Measurements from ENCODE around the gene CLCA1.

The CLCA1 gene

DNA sequence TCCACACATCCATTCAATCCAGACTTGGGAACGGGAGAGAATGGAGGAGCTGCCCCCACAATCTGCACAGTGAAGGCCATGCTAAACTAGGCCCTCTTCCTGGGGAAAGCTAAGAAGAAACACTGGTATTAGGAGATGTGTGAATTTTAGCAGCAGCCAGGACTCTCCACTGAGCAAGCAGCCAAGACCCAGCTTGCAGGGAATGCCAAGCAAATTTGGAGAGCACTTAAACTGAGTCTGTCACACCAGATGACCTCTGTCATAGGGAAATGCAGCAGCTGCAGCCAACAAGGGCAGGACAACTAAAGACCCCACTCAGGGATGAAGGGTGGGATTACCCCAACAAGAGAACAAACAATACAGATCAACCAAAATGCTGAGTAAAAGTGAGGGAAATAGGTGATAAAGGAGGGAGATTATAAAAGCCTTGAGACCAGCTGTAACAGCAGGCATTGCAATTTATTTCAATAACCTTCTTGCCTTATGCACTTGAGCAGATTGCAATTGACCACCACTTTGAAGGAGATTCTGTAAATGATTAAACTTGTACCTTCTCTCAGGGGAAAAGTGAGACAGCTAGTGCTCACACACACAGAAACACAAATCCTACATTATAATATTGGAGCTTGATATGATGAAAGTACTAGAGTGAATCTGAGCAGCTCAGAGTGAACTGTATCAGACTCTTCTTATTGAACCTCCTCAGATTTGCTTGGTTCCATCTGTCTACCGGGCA is 2.5 kb upstream of the CLCA1 start:
- in situ Hi-C loops (cut with MboI; ENCODE audit: low pct_unique_long_range_greater_than_20kb, low sequenced_read_pairs, unreplicated experiment), result no loop called here
- TF ChIP-seq, protein P1, sequence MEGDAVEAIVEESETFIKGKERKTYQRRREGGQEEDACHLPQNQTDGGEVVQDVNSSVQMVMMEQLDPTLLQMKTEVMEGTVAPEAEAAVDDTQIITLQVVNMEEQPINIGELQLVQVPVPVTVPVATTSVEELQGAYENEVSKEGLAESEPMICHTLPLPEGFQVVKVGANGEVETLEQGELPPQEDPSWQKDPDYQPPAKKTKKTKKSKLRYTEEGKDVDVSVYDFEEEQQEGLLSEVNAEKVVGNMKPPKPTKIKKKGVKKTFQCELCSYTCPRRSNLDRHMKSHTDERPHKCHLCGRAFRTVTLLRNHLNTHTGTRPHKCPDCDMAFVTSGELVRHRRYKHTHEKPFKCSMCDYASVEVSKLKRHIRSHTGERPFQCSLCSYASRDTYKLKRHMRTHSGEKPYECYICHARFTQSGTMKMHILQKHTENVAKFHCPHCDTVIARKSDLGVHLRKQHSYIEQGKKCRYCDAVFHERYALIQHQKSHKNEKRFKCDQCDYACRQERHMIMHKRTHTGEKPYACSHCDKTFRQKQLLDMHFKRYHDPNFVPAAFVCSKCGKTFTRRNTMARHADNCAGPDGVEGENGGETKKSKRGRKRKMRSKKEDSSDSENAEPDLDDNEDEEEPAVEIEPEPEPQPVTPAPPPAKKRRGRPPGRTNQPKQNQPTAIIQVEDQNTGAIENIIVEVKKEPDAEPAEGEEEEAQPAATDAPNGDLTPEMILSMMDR (IDR thresholded peaks at IDR 0.05; ENCODE audit: extremely low read depth, insufficient read depth, missing control alignments), result no peak
- DNase-seq (ENCODE audit: low spot score), result no peak

DNA sequence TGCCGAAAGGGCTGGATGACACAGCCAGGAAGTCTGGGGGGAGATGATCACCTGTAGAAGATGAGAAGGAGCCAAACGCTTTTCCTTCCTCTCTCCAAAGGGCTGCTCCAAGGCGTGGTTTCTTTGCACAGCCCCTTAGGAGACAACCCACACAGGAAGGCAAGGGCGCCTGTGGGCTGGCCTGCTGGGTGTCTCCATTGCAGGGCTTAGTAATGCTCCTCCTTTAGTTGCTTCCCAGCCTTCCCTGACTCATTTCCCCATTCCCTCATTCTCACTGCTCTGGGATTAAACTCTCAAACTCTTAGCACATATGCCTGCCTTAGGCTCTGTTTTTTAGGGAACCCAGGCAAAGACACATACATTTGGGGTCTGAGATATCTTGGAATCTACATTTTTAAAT is 1.7 kb upstream of the CLCA1 start:
- in situ Hi-C loops (cut with MboI; ENCODE audit: low pct_unique_long_range_greater_than_20kb, low sequenced_read_pairs, unreplicated experiment), result no loop called here
- TF ChIP-seq, protein P1 (IDR thresholded peaks at IDR 0.05; ENCODE audit: extremely low read depth, insufficient read depth, missing control alignments), result no peak
- DNase-seq (ENCODE audit: low spot score), result no peak

DNA sequence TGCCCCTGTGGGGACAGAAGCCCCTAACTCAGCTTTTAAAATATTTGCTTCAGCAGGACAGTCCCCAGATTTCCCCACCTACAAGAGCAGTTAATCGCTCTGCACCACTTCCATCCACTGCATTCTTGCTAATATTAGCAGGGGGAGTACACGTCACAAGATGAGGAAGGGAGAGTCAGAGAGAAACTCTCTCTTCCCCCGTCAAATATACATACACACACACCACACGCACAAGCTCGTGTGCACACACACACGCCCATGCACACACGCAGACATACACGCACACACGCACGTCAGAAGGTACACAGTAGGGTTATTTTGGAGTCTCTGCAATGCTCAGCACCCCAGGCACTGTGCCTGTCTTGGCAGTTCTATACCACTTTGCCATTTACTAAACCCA is 2.1 kb downstream of the CLCA1 start:
- TF ChIP-seq, protein P1 (IDR thresholded peaks at IDR 0.05; ENCODE audit: extremely low read depth, insufficient read depth, missing control alignments), result no peak
- in situ Hi-C loops (cut with MboI; ENCODE audit: low pct_unique_long_range_greater_than_20kb, low sequenced_read_pairs, unreplicated experiment), result no loop called here
- DNase-seq (ENCODE audit: low spot score), result peak; percentile 31

DNA sequence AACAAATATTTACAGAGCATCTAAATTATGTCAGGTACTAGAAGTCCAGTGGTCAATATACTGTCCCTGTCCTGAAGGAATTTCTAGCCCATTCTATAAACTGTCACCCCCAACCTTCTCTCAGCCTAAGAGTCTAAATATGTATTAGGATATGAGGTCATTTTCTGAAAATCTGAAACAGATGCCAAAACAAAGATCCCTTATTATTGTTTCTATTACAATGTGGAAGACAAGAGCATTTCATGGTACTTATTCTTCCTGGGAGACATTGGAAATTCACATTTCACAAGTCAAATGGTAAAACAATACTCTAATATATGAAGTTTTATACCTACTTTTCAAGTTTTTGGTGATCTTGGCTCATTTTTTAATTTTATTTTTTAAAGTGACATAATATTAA is 2.6 kb downstream of the CLCA1 start:
- no peak for DNase-seq (ENCODE audit: low spot score)
- in situ Hi-C loops (cut with MboI; ENCODE audit: low pct_unique_long_range_greater_than_20kb, low sequenced_read_pairs, unreplicated experiment), result no loop called here
- TF ChIP-seq, protein P1 (IDR thresholded peaks at IDR 0.05; ENCODE audit: extremely low read depth, insufficient read depth, missing control alignments), result no peak

DNA sequence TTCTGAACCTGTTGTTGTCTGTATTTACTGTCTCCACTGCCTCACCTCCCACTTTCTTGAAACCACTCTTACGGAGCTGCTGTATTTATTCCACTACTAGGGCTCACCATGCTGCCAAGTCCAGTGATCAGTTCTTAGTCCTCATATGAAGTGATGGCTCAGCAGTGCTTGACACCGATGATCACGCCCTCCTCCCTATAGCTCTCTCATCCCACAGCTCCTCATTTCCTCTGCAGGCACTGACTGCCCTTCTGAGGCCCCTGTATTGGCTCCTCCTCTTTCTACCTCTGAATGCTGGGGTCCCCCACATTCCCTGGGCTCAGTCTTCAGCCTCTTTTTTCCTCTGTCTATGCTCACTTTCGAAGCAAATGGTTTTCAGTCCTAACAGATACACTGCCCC is 3.4 kb downstream of the CLCA1 start:
- TF ChIP-seq, protein P1 (IDR thresholded peaks at IDR 0.05; ENCODE audit: extremely low read depth, insufficient read depth, missing control alignments), result no peak
- in situ Hi-C loops (cut with MboI; ENCODE audit: low pct_unique_long_range_greater_than_20kb, low sequenced_read_pairs, unreplicated experiment), result no loop called here
- DNase-seq (ENCODE audit: low spot score), result no peak

DNA sequence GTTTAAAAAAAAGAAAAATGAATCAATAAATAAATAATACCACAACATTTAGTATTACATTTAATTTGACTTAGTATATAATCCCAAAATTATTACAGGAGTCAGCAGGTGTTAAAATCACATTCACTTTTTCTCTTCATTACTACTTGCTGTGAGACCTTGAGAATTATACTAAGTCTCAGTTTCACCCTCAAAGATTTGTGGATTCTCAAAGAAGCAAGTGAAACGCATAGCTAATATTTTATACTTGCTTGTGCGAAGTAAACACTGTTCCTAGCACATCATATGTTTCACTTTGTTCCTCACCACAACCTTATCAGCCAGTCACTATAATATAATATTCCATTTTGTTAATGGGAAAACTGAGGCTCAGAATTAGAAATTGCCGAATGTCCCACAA is 4.0 kb downstream of the CLCA1 start:
- in situ Hi-C loops (cut with MboI; ENCODE audit: low pct_unique_long_range_greater_than_20kb, low sequenced_read_pairs, unreplicated experiment), result no loop called here
- DNase-seq (ENCODE audit: low spot score), result peak; percentile 12
- TF ChIP-seq, protein P1 (IDR thresholded peaks at IDR 0.05; ENCODE audit: extremely low read depth, insufficient read depth, missing control alignments), result no peak
